ENCODE results near the gene GNB5.

DNA sequence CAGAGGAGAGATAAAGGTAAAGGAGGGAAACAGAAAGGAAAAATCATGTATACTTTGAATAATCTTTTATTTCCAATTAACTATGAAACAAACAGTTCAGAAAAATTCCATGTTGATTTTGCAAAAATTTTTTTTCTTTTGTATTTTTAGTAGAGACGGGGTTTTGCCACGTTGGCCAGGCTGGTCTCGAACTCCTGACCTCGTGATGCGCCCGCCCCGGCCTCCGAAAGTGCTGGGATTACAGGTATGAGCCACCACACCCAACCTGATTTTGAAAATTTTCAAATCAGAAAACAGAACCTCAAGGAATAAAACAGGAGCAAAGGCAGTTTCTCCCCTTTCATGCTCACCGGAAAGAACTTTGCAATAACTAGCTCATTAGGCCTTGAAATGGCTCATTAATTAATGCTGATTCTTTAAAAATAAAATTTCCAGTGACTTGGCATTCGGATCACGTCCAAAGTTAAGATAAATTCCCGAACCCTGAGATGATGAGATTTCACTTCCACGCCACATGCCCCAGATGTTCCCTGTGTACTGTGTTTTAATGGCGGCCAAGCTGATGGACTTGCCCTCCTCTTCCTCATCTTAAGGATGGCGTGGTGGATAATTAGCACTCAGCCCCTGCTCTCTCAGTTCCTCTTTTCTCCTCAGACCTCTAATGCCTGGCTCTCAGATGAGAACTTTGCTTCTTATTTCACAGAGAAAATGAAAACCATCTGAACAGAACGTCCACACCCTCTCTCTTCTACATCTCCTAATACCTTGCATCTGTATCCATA is 89.5 kb downstream of the GNB5 start:
- TF ChIP-seq POLR2A (IDR thresholded peaks at IDR 0.05; ENCODE audit: low read depth, low read length) (no peak), POLR2AphosphoS5 (IDR thresholded peaks at IDR 0.05; ENCODE audit: low read depth, low read length) (no peak)

Measured in GM12892 (cell line).